Activated CD4-positive, alpha-beta T cell treated with anti-CD3 and anti-CD28 coated beads, Interleukin-2, amount 50 U/mL, for 24 hours (primary cell): ENCODE measurements around the gene ZNF358.

ENCODE experiments used
- DNase-seq, 2 donors: peaks; one replicate each; pipeline ENCODE4 v3.0.0-alpha.2; 2020; ENCODE audit warnings: low read depth in 1 of 2, low spot score in 1 of 2

ZNF358 gene

GRCh38 chr19:7515645-7516151 lies at the start of gene ZNF358:
Gene ZNF358 (plus strand): TSS chr19:7516103. CDS start chr19:7519243, 3,140 bp downstream.
- no peak for DNase-seq

DNA sequence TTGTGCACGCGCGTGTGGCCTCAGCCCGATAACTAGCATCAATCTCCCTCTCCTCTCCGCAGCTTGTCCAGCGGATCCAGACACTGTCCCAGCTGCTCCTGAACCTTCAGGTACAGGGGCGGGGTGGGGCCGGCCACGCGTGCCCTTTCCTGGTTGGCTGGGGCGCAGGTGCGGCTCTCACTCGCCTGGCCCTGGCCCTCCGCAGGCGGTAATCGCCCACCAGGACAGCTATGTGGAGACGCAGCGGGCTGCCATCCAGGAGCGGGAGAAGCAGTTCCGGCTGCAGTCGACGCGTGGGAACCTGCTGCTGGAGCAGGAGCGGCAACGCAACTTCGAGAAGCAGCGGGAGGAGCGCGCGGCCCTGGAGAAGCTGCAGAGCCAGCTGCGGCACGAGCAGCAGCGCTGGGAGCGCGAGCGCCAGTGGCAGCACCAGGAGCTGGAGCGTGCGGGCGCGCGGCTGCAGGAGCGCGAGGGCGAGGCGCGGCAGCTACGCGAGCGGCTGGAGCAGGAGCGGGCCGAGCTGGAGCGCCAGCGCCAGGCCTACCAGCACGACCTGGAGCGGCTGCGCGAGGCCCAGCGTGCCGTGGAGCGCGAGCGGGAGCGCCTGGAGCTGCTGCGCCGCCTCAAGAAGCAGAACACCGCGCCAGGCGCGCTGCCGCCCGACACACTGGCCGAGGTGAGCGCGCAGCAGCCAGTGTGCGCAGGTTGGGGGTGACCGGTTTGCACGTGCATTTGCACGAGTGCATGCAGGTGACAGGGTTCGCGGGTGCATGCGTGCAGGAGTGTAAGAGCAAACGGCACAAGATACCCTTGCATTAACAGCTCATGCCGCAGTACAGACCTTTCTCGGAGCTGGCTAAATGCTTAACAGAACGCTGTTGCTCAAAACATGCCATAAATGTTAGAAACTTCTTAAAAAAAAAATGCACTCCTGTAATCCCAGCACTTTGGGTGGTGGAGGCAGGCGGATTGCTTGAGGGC lies 48.6 kb upstream of the ZNF358 start:
- DNase-seq, result no peak

GRCh38 chr19:7468840-7469239 lies 47.1 kb upstream of the ZNF358 start:
- no peak for DNase-seq

DNA sequence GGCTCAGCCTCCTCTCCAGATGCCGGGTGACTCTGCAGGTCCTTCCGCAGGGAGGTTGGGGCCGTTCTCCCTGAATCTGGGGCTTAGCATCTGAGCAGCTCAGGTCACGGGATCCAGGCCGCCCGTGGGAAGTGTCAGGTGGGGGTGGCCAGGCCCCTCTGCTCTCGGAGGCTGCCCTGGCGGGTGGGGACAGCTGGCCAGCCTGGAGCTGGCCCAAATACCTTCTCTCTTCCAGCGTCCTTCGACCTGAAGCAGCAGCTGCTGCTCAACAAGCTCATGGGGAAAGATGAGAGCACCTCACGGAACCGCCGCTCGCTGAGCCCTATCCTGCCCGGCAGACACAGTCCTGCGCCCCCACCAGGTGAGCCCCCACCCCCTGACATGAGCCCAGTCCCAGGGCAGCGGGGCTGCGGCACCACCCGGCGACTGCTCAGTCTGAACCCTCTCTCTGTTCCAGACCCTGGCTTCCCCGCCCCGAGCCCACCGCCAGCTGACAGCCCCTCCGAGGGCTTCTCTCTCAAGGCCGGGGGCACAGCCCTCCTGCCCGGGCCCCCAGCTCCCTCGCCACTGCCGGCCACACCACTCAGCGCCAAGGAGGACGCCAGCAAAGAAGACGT lies 46.1 kb upstream of the ZNF358 start:
- no peak for DNase-seq

DNA sequence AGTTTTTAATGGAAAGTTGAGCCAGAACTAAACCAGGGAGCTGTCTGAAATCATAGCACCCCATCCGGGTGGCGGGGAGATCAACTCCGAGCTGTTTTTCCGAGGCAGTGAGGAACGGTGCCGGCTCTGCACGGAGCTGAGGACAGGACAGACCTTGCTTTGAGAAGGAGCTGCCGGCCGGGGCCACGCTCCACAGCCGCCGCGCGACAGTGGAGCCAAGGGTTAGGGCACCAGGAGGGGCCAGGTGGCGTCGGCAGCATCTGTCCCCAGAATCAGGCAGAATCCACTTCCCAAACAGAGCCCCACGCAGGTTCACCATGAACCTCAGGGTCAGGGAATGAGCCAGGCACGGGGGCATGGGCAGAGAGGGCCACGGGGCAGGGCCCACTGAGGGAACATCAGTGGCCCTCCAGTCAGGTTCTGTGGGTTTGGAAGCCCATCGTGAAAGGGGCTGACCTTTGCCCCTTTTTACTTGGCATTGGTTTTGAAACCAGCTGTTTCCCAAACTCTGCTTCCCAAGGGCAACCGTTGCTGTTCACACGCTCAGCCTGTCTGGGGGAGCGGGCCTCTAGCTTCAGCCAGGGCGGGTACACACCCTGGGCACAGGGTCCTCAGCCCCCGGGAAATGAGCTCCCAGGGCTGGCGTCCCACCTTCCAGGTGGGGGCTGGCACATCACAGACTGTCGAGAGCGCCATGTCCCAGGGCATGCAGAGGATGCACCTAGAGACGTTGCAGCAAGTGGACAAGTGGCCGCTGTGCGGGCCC lies 45.2 kb upstream of the ZNF358 start:
- DNase-seq, result no peak

DNA sequence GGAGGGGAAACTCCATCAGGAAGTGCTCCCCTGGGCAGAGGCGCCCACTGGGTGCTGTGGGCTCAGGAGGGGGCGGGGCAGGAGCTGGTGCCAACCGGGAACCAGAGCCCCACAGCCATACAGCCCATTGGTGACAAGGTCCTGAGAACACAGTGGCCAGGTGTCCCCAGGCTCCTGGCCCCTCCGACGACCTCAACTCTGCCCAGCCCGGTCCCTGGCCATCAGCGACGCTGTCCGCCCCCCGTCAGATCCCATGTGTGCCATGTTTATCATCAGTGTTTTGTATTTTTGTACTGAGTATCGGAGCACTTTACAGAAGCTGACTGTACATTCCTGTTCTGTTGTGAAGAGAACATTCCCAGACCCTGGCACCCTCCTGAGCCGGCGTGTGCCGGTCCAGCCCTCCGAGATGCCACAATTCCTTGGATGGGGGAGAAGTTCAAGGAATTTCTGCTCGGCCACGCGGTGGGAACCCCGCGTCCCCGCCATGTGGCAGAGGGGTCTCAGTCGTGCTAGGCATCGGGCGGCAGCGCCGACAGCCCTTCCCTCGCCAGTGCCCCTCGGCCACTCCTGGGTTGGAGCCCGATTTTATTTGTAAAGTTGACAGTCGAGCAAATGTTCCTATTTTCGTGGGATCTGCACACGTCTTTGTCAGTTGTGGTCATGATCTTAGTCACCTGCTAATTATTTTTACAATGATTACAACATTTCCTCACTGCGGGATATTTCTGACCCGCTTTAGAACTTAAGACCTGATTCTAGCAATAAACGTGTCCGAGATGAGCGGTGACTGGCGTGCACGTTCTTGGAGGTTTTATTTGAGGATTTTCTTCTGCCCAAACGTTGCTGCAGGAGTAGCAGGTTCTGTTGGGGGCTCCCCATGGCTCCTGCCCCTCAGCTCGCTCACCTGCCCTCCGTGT lies 43.9 kb upstream of the ZNF358 start:
- no peak for DNase-seq

DNA sequence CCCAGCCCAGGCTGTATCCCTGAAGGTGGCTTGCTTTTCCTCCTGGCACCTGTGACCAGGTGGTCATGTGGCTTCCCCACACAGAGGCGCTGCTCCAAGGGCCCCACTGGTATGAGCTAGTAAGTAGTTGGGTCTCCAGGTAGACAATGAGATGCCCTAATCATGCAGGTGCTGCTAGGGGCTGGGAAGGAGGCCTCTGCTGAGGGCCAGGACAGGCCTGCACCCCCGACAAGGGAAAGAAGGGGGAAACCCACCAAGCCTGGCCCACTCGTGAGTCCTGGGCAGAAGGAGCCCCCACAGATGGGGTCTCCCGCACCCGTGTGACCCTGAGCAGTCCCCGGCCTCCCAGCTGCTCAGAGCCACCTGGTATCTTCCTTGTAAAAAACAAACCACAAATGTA lies 40.2 kb upstream of the ZNF358 start:
- DNase-seq, result no peak

- no peak for DNase-seq
Measured at GRCh38 chr19:7476241-7476640, 39.7 kb upstream of the ZNF358 start.

DNA sequence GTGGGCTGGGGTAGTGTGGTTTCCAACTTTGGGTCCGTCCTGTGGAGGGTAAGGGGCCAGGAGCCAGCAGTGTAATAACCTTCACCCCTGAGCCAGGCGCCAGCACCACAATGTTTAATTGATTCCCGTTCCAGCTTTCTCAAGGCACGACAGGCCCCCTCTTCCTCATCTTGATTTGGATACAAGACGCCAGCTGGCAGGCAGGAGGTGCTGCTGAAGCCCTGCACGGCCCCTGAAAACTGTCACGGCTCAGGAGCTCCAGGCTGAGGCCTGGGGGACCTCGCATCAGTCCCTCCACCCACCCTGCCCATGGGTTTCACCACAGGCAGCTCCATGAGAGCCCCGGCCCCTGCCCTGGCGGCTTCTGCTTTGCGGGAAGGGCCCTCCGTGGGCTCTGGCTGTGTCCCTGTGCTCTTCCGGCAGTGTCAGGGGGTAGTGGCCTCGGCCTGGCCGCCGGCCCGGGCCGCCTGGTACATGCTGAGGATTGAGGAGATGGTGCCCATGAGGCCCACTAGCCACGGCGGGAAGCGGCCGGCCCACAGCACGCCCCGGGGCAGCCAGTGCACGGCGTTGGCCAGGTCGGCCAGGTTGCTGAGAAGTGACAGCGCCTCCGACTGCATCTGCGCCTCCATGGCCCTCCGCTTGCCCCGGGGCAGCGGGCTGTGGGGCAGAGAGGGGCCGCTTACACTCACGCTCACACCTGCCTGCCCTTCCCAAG lies 39.0 kb upstream of the ZNF358 start:
- no peak for DNase-seq

- DNase-seq, result no peak
Measured at GRCh38 chr19:7477758-7478157, 38.1 kb upstream of the ZNF358 start.

- no peak for DNase-seq
Measured at GRCh38 chr19:7478173-7478842, 37.6 kb upstream of the ZNF358 start.

GRCh38 chr19:7478843-7479227 lies 37.1 kb upstream of the ZNF358 start:
- no peak for DNase-seq

DNA sequence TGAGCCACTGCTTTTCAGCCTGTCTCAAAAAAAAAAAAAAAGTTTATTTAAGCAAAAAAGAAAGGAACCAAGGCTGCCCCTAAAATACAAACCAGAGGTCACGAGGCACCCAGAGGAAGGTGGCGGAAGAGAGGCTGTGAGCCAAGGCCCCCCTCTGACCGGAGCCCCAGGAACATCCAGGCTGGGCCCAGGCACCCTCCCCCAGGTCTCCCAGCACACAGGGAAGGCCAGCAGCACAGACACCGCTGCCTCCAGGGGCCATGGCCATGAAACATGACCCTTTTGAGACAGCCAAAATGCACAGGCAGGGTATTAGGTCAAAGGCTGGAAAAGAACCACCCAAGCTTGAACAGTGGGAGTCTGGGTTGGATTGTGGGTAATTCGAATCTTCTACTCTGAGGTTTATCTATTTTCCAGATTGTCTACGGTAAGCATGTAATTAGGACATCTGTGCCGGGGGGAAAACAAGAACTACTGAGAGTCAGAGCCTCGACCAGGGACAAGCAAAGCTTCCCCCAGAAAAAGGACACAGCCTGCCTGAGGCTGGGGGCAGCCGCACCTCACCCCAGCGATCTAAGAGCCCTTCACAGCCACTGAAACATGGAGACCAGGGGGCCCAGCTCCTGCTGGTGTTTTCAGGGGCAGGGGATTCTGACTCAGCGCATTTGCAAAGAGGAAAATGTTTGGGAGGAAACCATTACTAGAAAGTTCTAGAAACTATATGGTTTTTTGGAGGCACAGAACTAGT lies 35.5 kb upstream of the ZNF358 start:
- no peak for DNase-seq

DNA sequence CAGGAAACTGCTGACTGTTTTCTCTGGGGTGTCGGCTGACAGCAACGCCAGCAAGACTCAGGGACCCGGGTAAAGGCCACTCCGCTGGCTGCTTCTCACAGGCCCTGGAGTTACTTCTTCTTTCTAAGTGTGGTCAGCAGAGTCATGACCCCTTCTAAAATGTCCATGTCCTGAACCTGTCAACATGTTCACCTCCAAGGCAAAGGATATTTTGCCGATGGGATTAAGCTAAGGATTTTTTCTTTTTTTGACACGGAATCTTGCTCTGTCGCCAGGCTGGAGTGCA lies 35.0 kb upstream of the ZNF358 start:
- no peak for DNase-seq

DNA sequence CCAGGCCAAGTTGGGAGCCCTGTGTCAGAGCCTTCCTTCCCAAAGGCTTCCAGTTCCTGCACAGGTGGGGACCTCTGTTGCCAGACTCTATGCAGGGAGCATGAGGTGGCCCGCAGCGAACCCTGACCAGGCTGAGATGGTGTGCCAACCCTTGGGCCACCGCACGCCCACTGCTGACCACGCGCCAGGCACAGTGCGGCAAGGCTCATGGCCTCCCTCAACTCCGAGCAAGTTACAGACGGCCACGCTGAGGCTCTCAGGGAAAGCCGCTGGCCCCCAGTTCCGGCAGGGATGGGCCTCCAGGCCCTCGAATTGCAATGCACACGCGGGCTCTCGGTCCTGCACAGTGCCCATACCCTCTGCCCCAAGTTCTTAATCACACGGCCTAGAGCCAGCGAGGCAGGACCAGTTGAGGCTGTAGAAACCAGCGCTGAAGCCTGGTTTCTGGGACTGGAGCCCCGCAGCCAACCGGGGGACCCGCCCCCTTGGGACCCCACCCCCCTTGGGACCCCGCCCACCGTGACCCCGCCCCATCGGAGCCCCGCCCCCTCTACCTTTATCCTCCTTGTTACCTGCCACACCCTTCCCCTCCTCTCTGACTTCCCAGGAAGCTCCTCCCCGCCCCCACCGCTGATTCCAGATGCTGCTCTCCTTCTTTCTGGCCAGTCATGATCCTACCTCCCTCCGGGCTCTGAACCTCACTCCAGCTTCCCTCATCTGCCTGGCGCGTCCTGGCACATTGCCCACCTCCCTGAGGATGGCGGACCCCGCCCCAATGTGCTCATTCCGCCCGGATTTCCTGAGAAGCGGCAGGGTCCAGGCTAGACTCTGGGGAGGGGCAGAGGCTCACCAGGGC lies 33.1 kb upstream of the ZNF358 start:
- no peak for DNase-seq

DNA sequence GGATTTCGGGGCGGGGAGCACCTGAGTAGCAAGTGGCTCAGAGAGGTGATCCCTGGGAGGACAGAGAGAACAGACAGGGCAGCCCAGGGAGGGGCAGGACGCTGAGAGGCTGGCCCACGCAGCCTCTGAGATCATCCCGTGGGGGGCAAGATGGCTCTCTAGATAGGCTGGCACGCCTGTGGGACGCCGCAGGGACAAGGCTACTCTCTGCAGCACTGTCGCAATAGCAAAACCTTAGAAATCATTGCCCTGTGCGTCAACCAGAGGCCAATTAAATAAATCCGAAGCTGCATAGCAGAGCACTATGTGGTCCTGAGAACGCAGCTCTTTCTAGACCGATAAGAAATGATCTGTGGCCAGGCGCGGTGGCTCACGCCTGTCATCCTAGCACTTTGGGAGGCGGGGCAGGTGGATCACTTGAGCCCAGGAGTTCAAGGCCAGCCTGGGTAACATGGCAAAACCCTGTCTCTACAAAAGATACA lies 32.1 kb upstream of the ZNF358 start:
- no peak for DNase-seq

DNA sequence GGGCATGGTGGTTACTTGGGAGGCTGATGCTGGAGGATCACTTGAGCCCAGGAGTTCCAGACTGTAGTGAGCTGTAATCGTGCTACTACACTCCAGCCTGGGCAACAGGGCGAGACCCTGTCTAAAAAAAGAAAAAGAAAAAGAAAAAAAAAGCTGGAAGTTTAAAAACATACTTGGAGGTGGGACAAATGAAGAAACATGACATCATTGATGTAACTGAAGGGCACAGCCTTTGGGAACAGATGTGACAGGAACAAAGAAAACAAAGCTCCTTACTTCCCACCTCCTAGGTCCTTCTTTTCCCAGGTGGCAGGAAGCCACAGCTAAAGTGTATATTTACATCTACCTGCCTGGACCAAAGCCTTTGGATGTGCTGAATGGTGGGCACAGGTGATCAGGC lies 29.0 kb upstream of the ZNF358 start:
- DNase-seq, result no peak
